ENCODE data around the gene ASTL.

The ASTL gene

GRCh38 chr2:96075199-96075771, 63.0 kb downstream of the ASTL start:
- Mint-ChIP-seq H3K4me1 (peaks cover 14% of the 10 kb centered on the region), H3K27me3 (ENCODE audit: low read depth, poor library complexity) (peaks cover 23% of the 10 kb centered on the region), H3K4me3 (no peak overlapping the region), H3K9me3 (peaks cover 42% of the 10 kb centered on the region), H3K36me3 (ENCODE audit: low read depth) (peaks cover 8% of the 10 kb centered on the region), H3K27ac (no peak overlapping the region)
- no peak for TF ChIP-seq CTCF (IDR thresholded peaks at IDR 0.05)
- DNase-seq: no peak

- Mint-ChIP-seq H3K4me1 (peaks cover 14% of the 10 kb centered on the region), H3K27ac (no peak overlapping the region), H3K36me3 (ENCODE audit: low read depth) (peaks cover 8% of the 10 kb centered on the region), H3K9me3 (peaks cover 42% of the 10 kb centered on the region), H3K27me3 (ENCODE audit: low read depth, poor library complexity) (peaks cover 18% of the 10 kb centered on the region), H3K4me3 (no peak overlapping the region)
- DNase-seq: no peak
- TF ChIP-seq CTCF (IDR thresholded peaks at IDR 0.05): no peak
Observed at GRCh38 chr2:96074156-96074555, 64.1 kb downstream of the ASTL start.

- TF ChIP-seq CTCF (IDR thresholded peaks at IDR 0.05): no peak
- H3K27me3 Mint-ChIP-seq (ENCODE audit: low read depth, poor library complexity): peaks cover 18% of the 10 kb centered on the region
- peaks cover 36% of the 10 kb centered on the region for H3K9me3 Mint-ChIP-seq
- H3K4me1 Mint-ChIP-seq: peaks cover 19% of the 10 kb centered on the region
- no peak overlapping the region for H3K4me3 Mint-ChIP-seq
- H3K36me3 Mint-ChIP-seq (ENCODE audit: low read depth): peaks cover 8% of the 10 kb centered on the region
- no peak overlapping the region for H3K27ac Mint-ChIP-seq
- DNase-seq: no peak
Observed at GRCh38 chr2:96073170-96073775, 65.0 kb downstream of the ASTL start.

All from nephron progenitor cell (in vitro differentiated cells).